DOHH2 (cell line): ENCODE measurements around the gene GALR2.
"Not testable (repeated sequence)": the region's sequence is repeated elsewhere in the genome, so short reads cannot be mapped to it uniquely, and the experiment has no call there.

Experiments
- CTCF ChIP-seq: fragments of 200-600 bp; sonication (generic); IDR thresholded peaks from one replicate; pipeline ENCODE4 v1.5.1; 2014; ENCODE audit warnings: antibody characterized with exemption, mild to moderate bottlenecking, low read depth, low read length; ENCODE audit not compliant: poor library complexity, severe bottlenecking
- EZH2phosphoT487 ChIP-seq: fragments of 200-600 bp; sonication (generic); IDR thresholded peaks from 2 replicates; pipeline ENCODE4 v1.6.1; 2017; ENCODE audit warnings: borderline replicate concordance, mild to moderate bottlenecking, antibody characterized with exemption, low read length, moderate library complexity, mixed read lengths

GRCh38 chr17:76058264-76058663 lies 16.3 kb upstream of the GALR2 start:
- TF ChIP-seq CTCF, EZH2phosphoT487: not testable (repeated sequence)
